WERI-Rb-1 (cell line): ENCODE measurements around the gene MORC2.

Source experiments
- DNase-seq: peaks from one replicate; pipeline ENCODE4 v3.0.0-alpha.2; 2020
- H3K27ac ChIP-seq: fragments of 250-450 bp; sonication (Bioruptor Pico); 2 replicates; pipeline ENCODE4 v1.5.1; 2020; ENCODE audit warnings: mild to moderate bottlenecking, moderate library complexity
- H3K27me3 ChIP-seq: fragments of 250-450 bp; sonication (Bioruptor Pico); 2 replicates; pipeline ENCODE4 v1.5.1; 2021; ENCODE audit warnings: mild to moderate bottlenecking, low read depth, moderate library complexity; ENCODE audit not compliant: insufficient read depth, severe bottlenecking
- H3K36me3 ChIP-seq: fragments of 250-450 bp; sonication (Bioruptor Pico); 2 replicates; pipeline ENCODE4 v1.5.1; 2020; ENCODE audit warnings: mild to moderate bottlenecking, moderate library complexity
- H3K4me3 ChIP-seq: 2 replicates; pipeline ENCODE4 v1.5.1; 2011; ENCODE audit warnings: low read depth, mild to moderate bottlenecking, control low read depth, low read length
- H3K9me3 ChIP-seq: fragments of 250-450 bp; sonication (Bioruptor Pico); 2 replicates; pipeline ENCODE4 v1.5.1; 2021; ENCODE audit warnings: mild to moderate bottlenecking, moderate library complexity; ENCODE audit not compliant: severe bottlenecking
- CTCF ChIP-seq: IDR thresholded peaks from 2 replicates; pipeline ENCODE4 v1.5.1; 2011; ENCODE audit warnings: low read depth, mild to moderate bottlenecking, control low read depth, inconsistent platforms, low read length

Gene MORC2

GRCh38 chr22:30918761-30919160 is 49.8 kb downstream of the MORC2 start:
- Histone ChIP-seq H3K27ac (no peak overlapping the region), H3K36me3 (peaks cover 7% of the 10 kb centered on the region), H3K9me3 (peaks cover 10% of the 10 kb centered on the region), H3K4me3 (no peak overlapping the region), H3K27me3 (no peaks in the 10 kb centered on the region)
- no peak for DNase-seq
- no peak for TF ChIP-seq CTCF

GRCh38 chr22:30910358-30910757 is 58.2 kb downstream of the MORC2 start:
- DNase-seq = no peak
- peaks cover 3% of the 10 kb centered on the region for H3K9me3 ChIP-seq
- no peaks in the 10 kb centered on the region for H3K27me3 ChIP-seq
- TF ChIP-seq CTCF = no peak
- no peak overlapping the region for H3K4me3 ChIP-seq
- H3K36me3 ChIP-seq = peaks cover 2% of the 10 kb centered on the region; the same call in 1 of the 2 replicates
- no peak overlapping the region for H3K27ac ChIP-seq

GRCh38 chr22:30909306-30909705 is 59.3 kb downstream of the MORC2 start:
- DNase-seq = no peak
- peaks cover 2% of the 10 kb centered on the region; the same call in 1 of the 2 replicates for H3K36me3 ChIP-seq
- no peaks in the 10 kb centered on the region for H3K27me3 ChIP-seq
- H3K27ac ChIP-seq = no peak overlapping the region
- H3K9me3 ChIP-seq = no peaks in the 10 kb centered on the region
- no peak overlapping the region for H3K4me3 ChIP-seq
- no peak for TF ChIP-seq CTCF

GRCh38 chr22:30908051-30908461 is 60.5 kb downstream of the MORC2 start:
- no peak for TF ChIP-seq CTCF
- Histone ChIP-seq H3K9me3 (no peaks in the 10 kb centered on the region), H3K36me3 (peaks cover 11% of the 10 kb centered on the region), H3K4me3 (no peak overlapping the region), H3K27ac (no peak overlapping the region), H3K27me3 (no peaks in the 10 kb centered on the region)
- DNase-seq = no peak

- no peak for DNase-seq
- Histone ChIP-seq H3K9me3 (no peaks in the 10 kb centered on the region), H3K27me3 (no peaks in the 10 kb centered on the region), H3K4me3 (no peak overlapping the region), H3K27ac (no peak overlapping the region), H3K36me3 (peaks cover 16% of the 10 kb centered on the region)
- TF ChIP-seq CTCF = no peak
Observed at GRCh38 chr22:30906946-30907345, 61.6 kb downstream of the MORC2 start.

GRCh38 chr22:30906411-30906810 is 62.2 kb downstream of the MORC2 start:
- Histone ChIP-seq H3K9me3 (no peaks in the 10 kb centered on the region), H3K4me3 (no peak overlapping the region), H3K27ac (no peak overlapping the region), H3K36me3 (peaks cover 19% of the 10 kb centered on the region), H3K27me3 (no peaks in the 10 kb centered on the region)
- DNase-seq = no peak
- no peak for TF ChIP-seq CTCF
